Glutamatergic neuron (in vitro differentiated cells): ENCODE measurements around the gene LMO7. TPM values are rescaled to one million over a fixed set of nuclear protein-coding genes. Genes with fewer than 3 reads are reported as not detected.

Experiments used
- DNase-seq: peaks from one replicate; pipeline ENCODE4 v3.0.0; 2022
- H3K27ac Mint-ChIP-seq: one replicate; pipeline ENCODE4 v1.8.0; 2020; ENCODE audit warnings: mild to moderate bottlenecking, mixed read lengths, inconsistent platforms; ENCODE audit not compliant: unreplicated experiment
- H3K27me3 Mint-ChIP-seq: one replicate; pipeline ENCODE4 v1.8.0; 2020; ENCODE audit warnings: mild to moderate bottlenecking, moderate library complexity, mixed read lengths, inconsistent platforms; ENCODE audit not compliant: unreplicated experiment
- H3K36me3 Mint-ChIP-seq: one replicate; pipeline ENCODE4 v1.8.0; 2020; ENCODE audit warnings: mild to moderate bottlenecking, mixed read lengths, inconsistent platforms; ENCODE audit not compliant: unreplicated experiment
- H3K4me1 Mint-ChIP-seq: one replicate; pipeline ENCODE4 v1.8.0; 2020; ENCODE audit warnings: mild to moderate bottlenecking, low read depth, mixed read lengths, inconsistent platforms; ENCODE audit not compliant: unreplicated experiment
- H3K4me3 Mint-ChIP-seq: one replicate; pipeline ENCODE4 v1.8.0; 2020; ENCODE audit warnings: mild to moderate bottlenecking, mixed read lengths, inconsistent platforms; ENCODE audit not compliant: unreplicated experiment
- H3K9me3 Mint-ChIP-seq: one replicate; pipeline ENCODE4 v1.8.0; 2020; ENCODE audit warnings: mild to moderate bottlenecking, moderate library complexity, mixed read lengths, inconsistent platforms; ENCODE audit not compliant: unreplicated experiment
- CTCF ChIP-seq: fragments of 200-600 bp; sonication (generic); IDR thresholded peaks from one replicate; pipeline ENCODE4 v1.5.0; 2021; ENCODE audit not compliant: partially characterized antibody, unreplicated experiment
- total RNA-seq: library from RNA; stranded (reverse); fragmentation: NEBNext Ultra II Directional; extraction: Animal tissue kit (Norgen Biotek cat#: 25700); gene quantifications from one replicate; pipeline ENCODE4 v1.2.1, GENCODE V29; 2021; ENCODE audit not compliant: unreplicated experiment

Gene LMO7
- total RNA-seq, 1 donor from 2014 or later, result 5.0 TPM

GRCh38 chr13:75607447-75607846 is 28.7 kb upstream of the LMO7 start:
- Mint-ChIP-seq H3K4me3 (no peak overlapping the region), H3K27ac (no peak overlapping the region), H3K36me3 (no peaks in the 10 kb centered on the region), H3K9me3 (no peaks in the 10 kb centered on the region), H3K27me3 (no peaks in the 10 kb centered on the region), H3K4me1 (no peaks in the 10 kb centered on the region)
- no peak for DNase-seq
- no peak for TF ChIP-seq CTCF

- no peak overlapping the region for H3K4me3 Mint-ChIP-seq
- no peaks in the 10 kb centered on the region for H3K27me3 Mint-ChIP-seq
- H3K9me3 Mint-ChIP-seq, result no peaks in the 10 kb centered on the region
- no peak overlapping the region for H3K27ac Mint-ChIP-seq
- no peaks in the 10 kb centered on the region for H3K36me3 Mint-ChIP-seq
- TF ChIP-seq CTCF, result no peak
- no peak for DNase-seq
- no peaks in the 10 kb centered on the region for H3K4me1 Mint-ChIP-seq
Measured at GRCh38 chr13:75610466-75610865, 25.7 kb upstream of the LMO7 start.

GRCh38 chr13:75612354-75612753 is 23.8 kb upstream of the LMO7 start:
- Mint-ChIP-seq H3K4me1 (no peaks in the 10 kb centered on the region), H3K36me3 (no peaks in the 10 kb centered on the region), H3K27me3 (no peaks in the 10 kb centered on the region), H3K27ac (no peak overlapping the region), H3K4me3 (no peak overlapping the region), H3K9me3 (no peaks in the 10 kb centered on the region)
- DNase-seq, result no peak
- TF ChIP-seq CTCF, result no peak

- no peak for TF ChIP-seq CTCF
- H3K36me3 Mint-ChIP-seq, result no peaks in the 10 kb centered on the region
- no peaks in the 10 kb centered on the region for H3K27me3 Mint-ChIP-seq
- no peak overlapping the region for H3K4me3 Mint-ChIP-seq
- no peaks in the 10 kb centered on the region for H3K4me1 Mint-ChIP-seq
- no peak overlapping the region for H3K27ac Mint-ChIP-seq
- DNase-seq, result no peak
- H3K9me3 Mint-ChIP-seq, result no peaks in the 10 kb centered on the region
Measured at GRCh38 chr13:75617230-75617629, 18.9 kb upstream of the LMO7 start.

GRCh38 chr13:75618308-75618707 is 17.8 kb upstream of the LMO7 start:
- no peak overlapping the region for H3K27ac Mint-ChIP-seq
- no peaks in the 10 kb centered on the region for H3K36me3 Mint-ChIP-seq

More at GRCh38 chr13:75618308-75618707, 17.8 kb upstream of the LMO7 start:
- no peak for DNase-seq
- TF ChIP-seq CTCF, result no peak
- H3K9me3 Mint-ChIP-seq, result no peaks in the 10 kb centered on the region
- no peaks in the 10 kb centered on the region for H3K4me1 Mint-ChIP-seq
- no peaks in the 10 kb centered on the region for H3K27me3 Mint-ChIP-seq
- H3K4me3 Mint-ChIP-seq, result no peak overlapping the region
